8988T (cell line): ENCODE results near the gene PI4K2B.
"Not testable (repeated sequence)": the region's sequence is repeated elsewhere in the genome, so short reads cannot be mapped to it uniquely, and the experiment has no call there.

Experiments used
- DNase-seq: peaks from one replicate; pipeline ENCODE4 v3.0.0; 2011

PI4K2B gene

GRCh38 chr4:25233737-25234389 lies at the start of gene PI4K2B:
TSS of gene PI4K2B (plus strand) at chr4:25234033. CDS start at chr4:25234164, 131 bp downstream.
- peak; percentile 75 for DNase-seq

GRCh38 chr4:25184056-25184455 lies 49.8 kb upstream of the PI4K2B start:
- DNase-seq = no peak

- DNase-seq = no peak
Observed at GRCh38 chr4:25190407-25190806, 43.4 kb upstream of the PI4K2B start.

- DNase-seq = no peak
Observed at GRCh38 chr4:25198713-25199112, 35.1 kb upstream of the PI4K2B start.

GRCh38 chr4:25207997-25208396 lies 25.8 kb upstream of the PI4K2B start:
- no peak for DNase-seq

GRCh38 chr4:25209702-25210101 lies 24.1 kb upstream of the PI4K2B start:
- no peak for DNase-seq

GRCh38 chr4:25211721-25212120 lies 22.1 kb upstream of the PI4K2B start:
- no peak for DNase-seq

- no peak for DNase-seq
Observed at GRCh38 chr4:25212822-25213221, 21.0 kb upstream of the PI4K2B start.

GRCh38 chr4:25213347-25213979 lies 20.4 kb upstream of the PI4K2B start:
- no peak for DNase-seq

DNA sequence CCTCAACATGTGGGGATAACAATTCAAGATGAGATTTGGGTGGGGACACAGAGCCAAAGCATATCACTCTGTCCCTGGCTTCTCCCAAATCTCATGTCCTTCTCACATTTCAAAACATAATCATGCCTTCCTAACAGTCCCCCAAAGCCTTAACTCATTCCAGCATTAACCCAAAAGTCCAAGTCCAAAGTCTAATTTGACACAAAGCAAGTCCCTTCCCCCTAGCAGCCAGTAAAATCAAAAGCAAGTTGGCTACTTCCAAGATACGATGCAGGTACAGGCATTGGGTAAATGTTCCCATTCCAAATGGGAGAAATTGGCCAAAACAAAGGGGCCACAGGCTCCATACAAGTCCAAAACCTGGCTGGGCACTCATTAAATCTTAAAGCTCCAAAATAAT lies 19.1 kb upstream of the PI4K2B start:
- DNase-seq = not testable (repeated sequence)

DNA sequence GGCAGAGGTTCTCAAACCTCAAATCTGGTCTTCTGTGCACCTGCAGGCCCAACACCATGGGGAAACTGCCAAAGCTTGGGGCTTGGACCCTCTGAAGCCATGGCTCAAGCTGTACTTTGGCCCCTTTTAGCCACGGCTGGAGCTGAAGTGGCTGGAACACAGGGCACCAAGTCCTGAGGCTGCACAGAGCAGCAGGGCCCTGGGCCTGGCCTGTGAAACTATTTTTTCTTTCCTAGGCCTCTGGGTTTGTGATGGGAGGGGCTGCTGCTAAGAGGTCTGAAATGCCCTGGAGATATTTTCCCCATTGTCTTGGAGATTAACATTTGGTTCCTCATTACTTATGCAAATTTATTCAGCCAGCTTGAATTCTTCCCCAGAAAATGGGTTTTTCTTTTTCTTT lies 18.3 kb upstream of the PI4K2B start:
- no peak for DNase-seq

- no peak for DNase-seq
Observed at GRCh38 chr4:25221377-25221776, 12.5 kb upstream of the PI4K2B start.

GRCh38 chr4:25223802-25224375 lies 9.9 kb upstream of the PI4K2B start:
- no peak for DNase-seq

DNA sequence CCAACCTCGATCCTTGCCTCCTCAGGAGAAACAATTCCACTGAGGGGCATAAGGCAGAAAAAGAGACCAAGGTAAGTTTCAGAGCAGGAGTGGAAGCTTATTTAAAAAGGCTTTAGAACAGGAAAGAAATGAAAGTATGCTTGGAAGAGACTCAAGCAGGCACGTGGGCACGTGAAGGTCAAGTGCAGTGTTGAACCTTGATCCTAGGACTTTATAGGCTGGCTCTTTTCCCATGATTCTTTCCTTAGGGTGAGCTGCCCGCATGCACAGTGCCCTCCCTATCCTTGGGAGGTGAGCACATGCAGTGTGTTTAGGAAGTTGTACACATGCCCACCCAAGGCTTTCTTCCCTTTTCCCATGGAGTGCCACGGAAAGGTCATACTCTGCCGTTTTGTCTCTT lies 4.0 kb upstream of the PI4K2B start:
- no peak for DNase-seq

- no peak for DNase-seq
Observed at GRCh38 chr4:25233194-25233593, 639 bp upstream of the PI4K2B start.

DNA sequence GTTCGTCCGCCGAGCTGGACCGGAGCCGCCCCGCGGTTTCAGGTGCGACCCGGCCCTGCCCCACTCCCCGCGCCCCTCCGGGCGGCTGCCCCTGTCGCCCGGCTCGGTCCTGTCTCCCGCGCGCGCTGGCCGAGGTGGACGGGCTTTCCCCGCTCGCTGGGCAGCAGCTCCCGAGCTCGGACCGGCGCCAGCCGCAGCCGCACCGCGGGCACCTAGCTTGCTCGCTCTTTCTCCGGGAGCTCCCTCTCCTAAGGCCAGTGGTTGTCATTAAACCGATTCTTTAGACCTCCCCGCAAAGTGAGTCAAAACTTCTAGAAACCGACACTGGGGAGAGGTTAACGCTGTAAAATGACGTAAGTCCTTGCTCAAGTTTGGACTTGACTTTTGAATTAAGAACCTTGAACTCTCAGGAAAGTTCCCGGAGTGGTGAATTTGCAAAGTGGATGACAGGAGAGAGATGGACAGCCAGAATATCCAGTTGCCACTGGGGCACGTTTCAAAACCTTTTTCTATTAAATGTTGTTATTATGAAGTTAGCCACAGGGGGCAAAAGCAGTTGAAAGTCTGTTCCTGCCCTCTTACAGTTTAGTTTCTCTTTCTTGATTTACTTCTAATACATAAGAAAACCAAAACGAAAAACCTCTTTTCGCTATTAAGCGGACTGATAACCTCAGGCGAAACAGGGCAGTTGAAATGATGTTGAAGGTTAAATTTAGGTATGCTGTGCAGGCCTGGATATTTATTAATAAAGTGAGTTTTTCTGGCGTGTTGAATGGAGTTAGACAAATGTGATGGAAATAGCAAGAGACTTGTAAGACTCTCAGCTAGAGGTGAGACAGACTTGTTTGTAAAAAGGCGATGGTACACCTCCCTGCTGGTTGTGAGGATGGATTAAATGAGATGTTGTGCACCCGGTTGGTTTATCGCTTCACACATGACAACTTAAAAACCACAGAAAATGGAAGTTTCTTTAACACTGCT lies 847 bp downstream of the PI4K2B start:
- no peak for DNase-seq

- DNase-seq = no peak
Observed at GRCh38 chr4:25235401-25235800, 1.6 kb downstream of the PI4K2B start.

DNA sequence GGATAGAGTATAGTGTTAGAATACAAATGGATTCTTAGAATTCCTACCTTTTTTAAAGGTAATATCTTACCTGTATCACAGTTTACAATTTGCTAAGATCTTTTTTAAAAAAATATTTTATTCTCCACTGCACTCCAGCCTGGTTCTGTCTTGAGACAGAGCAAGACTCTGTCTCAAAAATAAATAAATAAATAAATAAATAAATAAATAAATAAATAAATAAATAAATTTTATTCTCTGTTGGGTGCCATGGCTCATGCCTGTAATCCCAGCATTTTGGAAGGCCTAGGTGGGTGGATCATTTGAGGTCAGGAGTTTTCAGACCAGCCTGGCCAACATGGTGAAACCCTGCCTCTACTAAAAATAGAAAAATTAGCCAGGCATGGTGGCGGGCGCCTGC lies 2.2 kb downstream of the PI4K2B start:
- not testable (repeated sequence) for DNase-seq

GRCh38 chr4:25236971-25237370 lies 3.1 kb downstream of the PI4K2B start:
- DNase-seq = no peak

DNA sequence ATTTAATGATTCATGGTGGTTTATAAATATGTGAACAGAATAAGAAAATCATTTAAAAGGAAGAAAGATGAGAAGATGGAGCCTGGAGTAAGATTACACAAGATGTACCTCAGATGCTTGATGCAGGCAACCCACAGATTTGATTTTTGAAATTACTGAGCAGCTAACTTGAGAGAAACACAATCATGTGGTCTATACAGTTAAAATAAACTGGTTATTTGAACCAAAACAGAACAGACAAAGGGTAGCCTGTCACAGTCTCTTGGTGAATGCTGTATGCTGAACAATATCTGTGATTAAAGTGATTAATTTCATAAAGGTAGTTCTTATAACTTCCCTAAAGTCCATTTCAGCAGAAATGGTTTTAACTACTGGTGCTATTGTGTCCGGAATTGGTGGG lies 4.2 kb downstream of the PI4K2B start:
- no peak for DNase-seq

DNA sequence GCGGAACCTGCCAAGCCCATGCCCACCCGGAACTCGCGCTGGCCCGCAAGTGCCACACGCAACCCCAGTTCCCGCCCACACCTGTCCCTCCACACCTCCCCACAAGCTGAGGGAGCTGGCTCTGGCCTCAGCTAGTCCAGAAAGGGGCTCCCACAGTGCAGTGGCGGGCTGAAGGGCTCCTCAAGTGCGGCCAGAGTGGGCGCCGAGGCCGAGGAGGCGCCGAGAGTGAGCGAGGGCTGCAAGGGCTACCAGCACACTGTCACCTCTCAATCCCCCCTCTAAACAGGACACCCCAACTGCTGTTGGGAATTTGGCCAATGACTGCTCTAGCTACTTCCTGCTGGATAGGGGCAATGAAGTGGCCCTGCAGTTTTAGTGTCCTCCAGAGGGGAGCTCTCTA lies 5.7 kb downstream of the PI4K2B start:
- not testable (repeated sequence) for DNase-seq

- not testable (repeated sequence) for DNase-seq
Observed at GRCh38 chr4:25240754-25241210, 6.9 kb downstream of the PI4K2B start.

DNA sequence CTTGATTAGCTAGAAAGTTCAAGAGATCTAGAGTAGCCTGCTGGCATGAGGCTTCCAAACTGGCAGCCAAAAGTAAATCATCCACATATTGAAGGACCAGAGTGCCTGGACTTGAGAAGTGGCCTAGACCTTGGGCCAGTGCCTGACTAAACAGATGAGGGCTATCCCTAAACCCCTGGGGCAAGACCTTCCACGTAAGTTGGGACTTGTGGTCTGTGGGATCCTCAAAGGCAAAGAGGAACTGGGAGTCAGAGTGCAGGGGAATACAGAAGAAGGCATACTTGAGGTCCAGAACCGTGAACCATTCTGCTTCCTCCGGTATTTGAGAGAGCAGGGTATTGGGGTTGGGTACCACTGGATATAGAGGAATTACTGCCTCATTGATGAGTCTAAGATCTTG lies 8.4 kb downstream of the PI4K2B start:
- not testable (repeated sequence) for DNase-seq
